Measurements from ENCODE around the gene CD79B.

Gene CD79B

DNA sequence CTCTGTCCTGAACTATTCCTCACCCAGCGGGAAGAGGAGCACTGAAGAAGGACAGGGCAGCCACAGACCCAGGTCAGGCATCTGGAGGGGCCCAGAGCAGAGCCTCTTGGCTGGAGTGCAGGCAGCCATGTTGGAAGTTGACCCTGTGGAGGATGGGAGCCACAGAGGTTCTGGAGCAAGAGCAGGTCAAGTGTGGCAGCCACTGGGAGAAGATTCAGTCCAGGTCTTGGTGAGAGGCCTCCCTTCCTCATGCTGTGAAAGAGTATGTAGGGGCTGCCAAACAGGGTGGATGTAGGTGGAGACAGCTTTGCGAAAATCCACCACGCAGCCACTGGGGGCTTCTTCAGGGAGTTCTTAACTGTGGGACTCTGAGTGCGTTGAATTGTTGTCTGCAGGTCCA, 590 bp upstream of the CD79B start:
- TF ChIP-seq, protein P1, sequence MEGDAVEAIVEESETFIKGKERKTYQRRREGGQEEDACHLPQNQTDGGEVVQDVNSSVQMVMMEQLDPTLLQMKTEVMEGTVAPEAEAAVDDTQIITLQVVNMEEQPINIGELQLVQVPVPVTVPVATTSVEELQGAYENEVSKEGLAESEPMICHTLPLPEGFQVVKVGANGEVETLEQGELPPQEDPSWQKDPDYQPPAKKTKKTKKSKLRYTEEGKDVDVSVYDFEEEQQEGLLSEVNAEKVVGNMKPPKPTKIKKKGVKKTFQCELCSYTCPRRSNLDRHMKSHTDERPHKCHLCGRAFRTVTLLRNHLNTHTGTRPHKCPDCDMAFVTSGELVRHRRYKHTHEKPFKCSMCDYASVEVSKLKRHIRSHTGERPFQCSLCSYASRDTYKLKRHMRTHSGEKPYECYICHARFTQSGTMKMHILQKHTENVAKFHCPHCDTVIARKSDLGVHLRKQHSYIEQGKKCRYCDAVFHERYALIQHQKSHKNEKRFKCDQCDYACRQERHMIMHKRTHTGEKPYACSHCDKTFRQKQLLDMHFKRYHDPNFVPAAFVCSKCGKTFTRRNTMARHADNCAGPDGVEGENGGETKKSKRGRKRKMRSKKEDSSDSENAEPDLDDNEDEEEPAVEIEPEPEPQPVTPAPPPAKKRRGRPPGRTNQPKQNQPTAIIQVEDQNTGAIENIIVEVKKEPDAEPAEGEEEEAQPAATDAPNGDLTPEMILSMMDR (IDR thresholded peaks at IDR 0.05; ENCODE audit: borderline replicate concordance, insufficient read depth, low read depth, low read length), result 0 out of 2 replicates have a peak, but pooled peaks have one; percentile 16
- H3K4me3 ChIP-seq (ENCODE audit: low read depth, low read length), result peak overlapping the region; percentile 79

DNA sequence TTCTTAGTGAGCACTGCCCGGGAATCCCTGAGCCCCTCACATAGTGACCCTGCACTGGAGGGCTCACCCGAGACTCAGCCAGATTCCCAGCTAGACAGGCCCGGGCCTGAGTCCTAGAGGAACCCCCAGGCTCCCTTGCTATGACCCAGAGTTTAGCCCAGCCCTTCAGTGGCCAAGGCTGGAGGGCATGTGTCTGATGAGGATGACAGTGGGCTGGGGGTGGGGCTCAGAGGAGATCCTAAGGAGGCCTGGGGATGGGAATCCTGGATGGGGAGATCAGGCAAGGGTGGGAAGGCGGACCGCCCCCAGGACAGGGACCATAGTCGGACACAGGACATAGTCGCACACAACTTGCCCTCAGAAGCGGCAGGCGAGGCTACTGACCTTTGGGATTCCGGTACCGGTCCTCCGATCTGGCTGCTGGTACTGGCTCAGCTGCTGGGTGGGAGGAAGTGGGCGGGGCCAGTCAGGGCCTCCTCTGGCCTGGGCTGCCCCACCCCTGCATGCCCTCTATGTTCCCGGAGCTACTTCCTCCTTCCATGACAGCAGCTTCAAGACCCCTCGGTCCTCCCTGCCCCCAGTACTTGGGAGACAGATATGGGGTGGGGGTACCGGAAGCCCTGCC, 1.1 kb downstream of the CD79B start:
- peak overlapping the region; percentile 79 for H3K4me3 ChIP-seq (ENCODE audit: low read depth, low read length)
- TF ChIP-seq, protein P1 (IDR thresholded peaks at IDR 0.05; ENCODE audit: borderline replicate concordance, insufficient read depth, low read depth, low read length), result no peak

DNA sequence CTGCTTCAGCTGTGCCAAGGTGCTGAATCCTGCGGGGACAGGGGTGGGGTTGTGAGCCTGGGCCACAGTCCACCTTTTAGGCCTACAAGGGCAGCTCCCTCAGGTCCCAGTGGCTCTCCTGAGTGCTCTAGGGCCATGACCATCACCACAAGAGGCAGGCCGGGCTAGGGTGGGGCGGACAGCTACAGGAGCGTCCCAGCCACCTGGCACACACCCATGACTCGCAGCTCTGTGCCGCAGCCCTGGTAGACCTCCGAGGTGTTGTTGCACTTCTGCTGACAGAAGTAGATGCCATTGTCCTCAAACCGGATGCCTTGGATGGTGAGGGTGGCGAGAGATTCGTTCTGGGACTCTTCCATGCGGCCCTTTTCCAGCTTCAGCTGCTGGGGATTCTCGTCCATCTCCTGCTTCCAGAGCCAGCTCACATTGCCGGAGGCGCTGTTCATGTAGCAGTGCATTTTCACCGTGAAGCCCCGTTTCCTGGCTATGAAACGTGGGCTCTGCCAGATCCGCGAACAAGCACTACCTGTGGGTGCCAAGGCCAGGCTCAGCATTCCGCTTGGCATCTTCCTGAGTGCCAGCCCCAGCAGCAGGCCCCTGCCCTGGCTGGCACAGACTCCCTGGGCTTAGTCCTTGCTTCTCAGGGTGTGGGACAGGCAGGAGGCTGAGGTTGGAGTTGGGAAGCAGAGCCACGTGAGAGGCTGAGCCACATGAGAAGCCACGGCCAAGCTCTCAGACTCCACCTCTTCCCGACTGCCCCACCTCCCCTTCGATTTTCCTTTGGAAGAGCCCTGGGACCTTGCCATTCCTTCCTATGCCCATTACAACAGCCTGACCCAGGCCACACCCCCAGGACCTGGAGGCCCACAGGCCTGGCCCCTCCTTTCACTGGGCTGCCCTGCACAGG, 2.0 kb downstream of the CD79B start:
- TF ChIP-seq, protein P1 (IDR thresholded peaks at IDR 0.05; ENCODE audit: borderline replicate concordance, insufficient read depth, low read depth, low read length), result no peak
- peak overlapping the region; percentile 79 for H3K4me3 ChIP-seq (ENCODE audit: low read depth, low read length)

DNA sequence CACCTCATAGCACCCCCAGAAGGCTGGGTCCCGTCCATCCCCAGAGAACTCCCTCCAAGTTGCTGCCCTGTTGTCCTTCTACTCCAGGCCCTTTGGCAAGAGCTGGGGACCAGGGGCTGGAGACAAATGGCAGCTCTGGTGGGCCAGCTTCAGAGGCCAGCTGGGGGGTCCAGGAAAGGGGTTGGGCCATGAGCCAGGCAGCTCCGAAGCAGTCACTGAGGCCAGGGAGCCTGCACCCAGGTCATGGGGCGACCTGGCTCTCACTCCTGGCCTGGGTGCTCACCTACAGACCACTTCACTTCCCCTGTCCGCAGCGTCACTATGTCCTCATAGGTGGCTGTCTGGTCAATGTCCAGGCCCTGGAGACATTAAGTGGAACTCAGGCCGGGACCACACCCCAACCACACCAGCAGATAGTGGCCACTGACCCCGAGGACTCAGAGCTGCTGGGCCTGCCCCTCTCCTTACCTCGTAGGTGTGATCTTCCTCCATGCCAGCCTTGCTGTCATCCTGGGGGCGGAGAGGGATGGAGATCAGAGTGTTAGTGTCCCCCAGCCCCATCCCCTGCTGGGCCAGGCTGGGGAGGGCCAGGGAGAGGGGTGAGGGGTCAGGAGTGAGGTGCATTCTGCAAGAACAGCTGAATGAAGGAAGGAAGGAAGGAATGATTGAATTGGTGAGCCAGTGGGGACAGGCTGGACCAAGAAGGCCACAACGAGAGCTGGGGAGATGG, 3.0 kb downstream of the CD79B start:
- TF ChIP-seq, protein P1 (IDR thresholded peaks at IDR 0.05; ENCODE audit: borderline replicate concordance, insufficient read depth, low read depth, low read length), result no peak
- H3K4me3 ChIP-seq (ENCODE audit: low read depth, low read length), result no peak overlapping the region

DNA sequence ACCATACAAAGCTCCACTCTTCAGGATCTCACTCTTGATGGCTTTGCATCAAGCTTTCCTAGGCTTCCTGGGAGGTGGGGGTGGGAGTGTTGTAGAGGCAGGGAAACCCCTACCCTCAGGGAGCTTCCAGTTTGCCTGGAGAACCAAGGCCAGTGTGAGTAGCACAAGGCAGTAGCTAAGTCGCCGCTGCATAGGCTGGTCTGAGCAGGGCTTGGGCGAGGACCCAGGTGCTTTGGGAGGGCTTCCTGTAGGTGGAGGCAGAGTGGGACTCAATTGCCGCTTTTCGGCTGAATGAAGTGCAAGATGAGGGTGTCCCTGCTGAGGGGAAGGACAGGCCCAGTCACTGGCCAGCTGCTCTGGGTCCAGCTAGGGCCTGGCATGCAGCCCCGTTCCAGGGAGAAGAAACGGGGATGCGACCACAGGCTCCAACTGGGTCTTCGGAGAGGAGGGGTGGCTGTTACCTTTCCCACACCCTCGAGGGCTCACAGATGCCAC, 3.9 kb downstream of the CD79B start:
- no peak overlapping the region for H3K4me3 ChIP-seq (ENCODE audit: low read depth, low read length)
- TF ChIP-seq, protein P1 (IDR thresholded peaks at IDR 0.05; ENCODE audit: borderline replicate concordance, insufficient read depth, low read depth, low read length), result no peak

DNA sequence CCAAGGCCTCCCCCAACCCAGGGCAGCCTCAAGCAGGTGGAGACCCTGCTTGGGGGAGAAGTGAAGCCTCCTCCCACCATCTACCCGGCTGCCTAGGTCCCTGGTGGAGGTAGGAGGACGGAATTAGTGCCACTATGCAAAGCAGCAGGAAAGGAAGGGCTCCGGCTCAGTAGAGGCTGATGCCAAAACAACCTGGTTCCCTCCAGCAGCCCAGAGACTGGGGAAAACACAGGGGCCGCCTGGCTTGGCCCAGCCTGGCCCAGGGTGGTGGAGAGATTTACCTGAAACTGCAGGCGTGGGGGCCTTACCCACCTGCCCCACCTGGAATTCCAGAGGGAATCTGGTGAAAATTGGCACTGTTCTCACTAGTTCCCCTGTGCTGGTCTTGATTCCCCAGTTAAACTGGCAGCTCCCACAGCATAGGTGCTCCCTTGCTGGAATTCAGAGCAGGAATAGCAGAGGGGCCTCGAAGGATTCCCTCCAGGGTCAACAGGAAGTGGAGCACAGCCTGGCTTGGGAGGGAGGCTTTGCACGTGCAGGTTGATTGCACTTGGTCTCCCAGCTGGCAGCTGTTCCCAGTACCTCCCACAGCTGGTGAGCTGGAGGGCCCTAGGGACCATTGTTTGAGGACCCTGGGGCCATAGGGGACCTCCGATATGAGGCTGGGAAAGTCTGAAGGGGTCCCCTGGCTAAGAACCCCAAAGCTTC, 4.5 kb downstream of the CD79B start:
- H3K4me3 ChIP-seq (ENCODE audit: low read depth, low read length), result no peak overlapping the region
- TF ChIP-seq, protein P1 (IDR thresholded peaks at IDR 0.05; ENCODE audit: borderline replicate concordance, insufficient read depth, low read depth, low read length), result no peak
